Measurements from ENCODE around the gene SENP7.
A peak's percentile ranks its signal among the peaks of the same experiment; 100 is the strongest.

The SENP7 gene

GRCh38 chr3:101423984-101424888 lies 88.8 kb downstream of the SENP7 start:
- no peak overlapping the region for H3K9ac ChIP-seq (ENCODE audit: low read length)

GRCh38 chr3:101418851-101419250 lies 94.2 kb downstream of the SENP7 start:
- H3K4me2 ChIP-seq (ENCODE audit: low read length) = no peak overlapping the region
- H4K20me1 ChIP-seq (ENCODE audit: insufficient read depth, low read length) = no peaks in the 10 kb centered on the region
- no peak overlapping the region for H2AFZ ChIP-seq (ENCODE audit: low read length)
- no peaks in the 10 kb centered on the region for H3F3A ChIP-seq (ENCODE audit: insufficient read depth, low read length)
- H3K36me3 ChIP-seq (ENCODE audit: insufficient read depth, low read length) = peaks cover 6% of the 10 kb centered on the region; the same call in 1 of the 2 replicates
- H3K9me2 ChIP-seq (ENCODE audit: low read depth, low read length) = no peaks in the 10 kb centered on the region
- H3K27ac ChIP-seq (ENCODE audit: low read depth, low read length, poor library complexity, severe bottlenecking) = no peak overlapping the region
- no peak overlapping the region for H3K4me3 ChIP-seq (ENCODE audit: low read depth, low read length, poor library complexity, severe bottlenecking)
- H3K9ac ChIP-seq (ENCODE audit: low read length) = no peak overlapping the region
- no peaks in the 10 kb centered on the region for H3K79me2 ChIP-seq (ENCODE audit: insufficient read depth, low read length)
- peaks cover 11% of the 10 kb centered on the region for H3K4me1 ChIP-seq (ENCODE audit: insufficient read depth, low read length, severe bottlenecking)
- TF ChIP-seq EZH2 (IDR thresholded peaks at IDR 0.05; ENCODE audit: borderline replicate concordance, low read length) (no peak), CTCF (IDR thresholded peaks at IDR 0.05; ENCODE audit: low read length) (no peak)
- H3K9me3 ChIP-seq (ENCODE audit: low read length) = no peaks in the 10 kb centered on the region
- H3K27me3 ChIP-seq (ENCODE audit: insufficient read depth, low read length) = no peaks in the 10 kb centered on the region

More at GRCh38 chr3:101423984-101424888, 88.8 kb downstream of the SENP7 start:
- no peak for TF ChIP-seq EZH2 (IDR thresholded peaks at IDR 0.05; ENCODE audit: borderline replicate concordance, low read length)
- TF ChIP-seq CTCF (IDR thresholded peaks at IDR 0.05; ENCODE audit: low read length) = no peak
- Histone ChIP-seq H3K36me3 (ENCODE audit: insufficient read depth, low read length) (no peaks in the 10 kb centered on the region), H3K79me2 (ENCODE audit: insufficient read depth, low read length) (no peaks in the 10 kb centered on the region), H4K20me1 (ENCODE audit: insufficient read depth, low read length) (no peaks in the 10 kb centered on the region), H3K4me2 (ENCODE audit: low read length) (no peak overlapping the region), H3K4me3 (ENCODE audit: low read depth, low read length, poor library complexity, severe bottlenecking) (no peak overlapping the region), H3K27ac (ENCODE audit: low read depth, low read length, poor library complexity, severe bottlenecking) (no peak overlapping the region), H3K9me3 (ENCODE audit: low read length) (0 out of 2 replicates have a peak, but pooled peaks cover 3% of the 10 kb centered on the region), H2AFZ (ENCODE audit: low read length) (no peak overlapping the region), H3K9me2 (ENCODE audit: low read depth, low read length) (no peaks in the 10 kb centered on the region), H3K4me1 (ENCODE audit: insufficient read depth, low read length, severe bottlenecking) (no peaks in the 10 kb centered on the region), H3K27me3 (ENCODE audit: insufficient read depth, low read length) (no peaks in the 10 kb centered on the region), H3F3A (ENCODE audit: insufficient read depth, low read length) (no peaks in the 10 kb centered on the region)

- H3K27ac ChIP-seq (ENCODE audit: low read depth, low read length, poor library complexity, severe bottlenecking) = peak overlapping the region; percentile 52
- no peaks in the 10 kb centered on the region for H4K20me1 ChIP-seq (ENCODE audit: insufficient read depth, low read length)
- H3K9me3 ChIP-seq (ENCODE audit: low read length) = 0 out of 2 replicates have a peak, but pooled peaks cover 2% of the 10 kb centered on the region
- H3K9me2 ChIP-seq (ENCODE audit: low read depth, low read length) = no peaks in the 10 kb centered on the region
- no peak overlapping the region for H3K4me2 ChIP-seq (ENCODE audit: low read length)
- peaks cover 15% of the 10 kb centered on the region for H3K4me1 ChIP-seq (ENCODE audit: insufficient read depth, low read length, severe bottlenecking)
- H3K79me2 ChIP-seq (ENCODE audit: insufficient read depth, low read length) = no peaks in the 10 kb centered on the region
- TF ChIP-seq CTCF (IDR thresholded peaks at IDR 0.05; ENCODE audit: low read length) = no peak
- TF ChIP-seq EZH2 (IDR thresholded peaks at IDR 0.05; ENCODE audit: borderline replicate concordance, low read length) = no peak
- H3K27me3 ChIP-seq (ENCODE audit: insufficient read depth, low read length) = no peaks in the 10 kb centered on the region
- H3F3A ChIP-seq (ENCODE audit: insufficient read depth, low read length) = no peaks in the 10 kb centered on the region
- no peak overlapping the region for H3K4me3 ChIP-seq (ENCODE audit: low read depth, low read length, poor library complexity, severe bottlenecking)
- no peak overlapping the region for H3K9ac ChIP-seq (ENCODE audit: low read length)
- no peak overlapping the region for H2AFZ ChIP-seq (ENCODE audit: low read length)
- peaks cover 6% of the 10 kb centered on the region; the same call in 1 of the 2 replicates for H3K36me3 ChIP-seq (ENCODE audit: insufficient read depth, low read length)
Observed at GRCh38 chr3:101414121-101414520, 98.9 kb downstream of the SENP7 start.
